Esophagus squamous epithelium (tissue), 5 donors: Measurements from ENCODE around the gene TCERG1. TPM values are rescaled to one million over a fixed set of nuclear protein-coding genes. Genes with fewer than 3 reads are reported as not detected.

ENCODE experiments used
- DNase-seq: peaks from one replicate; lab custom pipeline; 2025; lab: John Stamatoyannopoulos, UW
- H3K27ac ChIP-seq, 4 donors: fragments of 200-600 bp; sonication (generic); one replicate each; pipeline ENCODE4 v1.5.1; 2016 to 2019; ENCODE audit warnings: mild to moderate bottlenecking in 1 of 4
- H3K27me3 ChIP-seq, 4 donors: fragments of 200-600 bp; sonication (generic); 1 replicate in 3 of 4; 2 replicates in 1 of 4; pipeline versions ENCODE4 v1.5.1 to v1.6.0; 2017 to 2021; ENCODE audit warnings: antibody characterized with exemption in 1 of 4
- H3K36me3 ChIP-seq, 3 donors: fragments of 200-600 bp; sonication (generic); one replicate each; pipeline ENCODE4 v1.5.1; 2016 to 2019
- H3K4me1 ChIP-seq, 3 donors: fragments of 200-600 bp; sonication (generic); one replicate each; pipeline ENCODE4 v1.5.1; 2017 to 2019
- H3K4me3 ChIP-seq, 4 donors: fragments of 200-600 bp; sonication (generic); 1 replicate in 3 of 4; 2 replicates in 1 of 4; pipeline ENCODE4 v1.5.1; 2016 to 2019; ENCODE audit warnings: mild to moderate bottlenecking in 2 of 4, moderate library complexity in 1 of 4
- H3K9me3 ChIP-seq, 3 donors: fragments of 200-600 bp; sonication (generic); one replicate each; pipeline ENCODE4 v1.5.1; 2016 to 2019
- CTCF ChIP-seq, 6 experiments: fragments of 450-650 bp in 4 of 6; fragments of 200-600 bp in 2 of 6; sonication (generic) in 2 of 6; IDR thresholded peaks; one replicate each; pipeline ENCODE4 v1.5.1; 2016 to 2019; ENCODE audit warnings: antibody characterized with exemption in 6 of 6, mild to moderate bottlenecking in 4 of 6, moderate library complexity in 4 of 6
- POLR2A ChIP-seq, 4 donors: fragments of 450-650 bp; IDR thresholded peaks; one replicate each; pipeline ENCODE4 v1.6.1; 2017; ENCODE audit warnings: antibody characterized with exemption in 4 of 4, mild to moderate bottlenecking in 4 of 4, moderate library complexity in 3 of 4
- WGBS, 2 donors: methylation state at CpG; one replicate each; pipeline ENCODE4 v1.1.5; 2018; 5-methylcytosine and 5-hydroxymethylcytosine counted together
- intact Hi-C: fragments of 100-400 bp; cut with DNase I; formaldehyde crosslinking; loops from one replicate; pipeline ENCODE4 v1.15.0; 2022
- total RNA-seq, 4 donors: library from RNA; depleted of rRNA; stranded (reverse); fragments of >200 nt; gene quantifications; one replicate each; pipeline ENCODE4 v1.1.0, GENCODE V29; 2016
- donor health status: DM: yes; HTN: yes; CAD: no.

The TCERG1 gene
- total RNA-seq, 4 donors from 2014 or later: 43.4 to 92.7 (median 68.9) TPM

- no peak for DNase-seq
- 66 to 67% methylated on average over 8 of the region's 8 CpGs for WGBS, 2 donors
- Histone ChIP-seq H3K9me3 (no peaks in the 10 kb centered on the region), H3K36me3 (no peaks in the 10 kb centered on the region), H3K27ac (no peak overlapping the region), H3K4me1 (no peaks in the 10 kb centered on the region), H3K4me3 (no peak overlapping the region), H3K27me3 (peaks cover 0 to 11% (median 0%) of the 10 kb centered on the region in 4 donors)
- intact Hi-C loops: no loop called here
- TF ChIP-seq POLR2A (IDR thresholded peaks at IDR 0.05) (no peak), CTCF (IDR thresholded peaks at IDR 0.05) (no peak)
Observed at GRCh38 chr5:146521403-146522106, 74.4 kb downstream of the TCERG1 start.

- Histone ChIP-seq H3K36me3 (no peaks in the 10 kb centered on the region), H3K4me3 (no peak overlapping the region), H3K27ac (no peak overlapping the region), H3K9me3 (no peaks in the 10 kb centered on the region), H3K27me3 (peaks cover 0 to 21% (median 0%) of the 10 kb centered on the region in 4 donors), H3K4me1 (no peaks in the 10 kb centered on the region)
- intact Hi-C loops: no loop called here
- no peak for DNase-seq
- TF ChIP-seq POLR2A (IDR thresholded peaks at IDR 0.05) (no peak), CTCF (IDR thresholded peaks at IDR 0.05) (no peak)
- 67 to 77% methylated on average over 3 of the region's 3 CpGs for WGBS, 2 donors
Observed at GRCh38 chr5:146523698-146524097, 76.6 kb downstream of the TCERG1 start.

GRCh38 chr5:146527785-146528184 is 80.7 kb downstream of the TCERG1 start:
- Histone ChIP-seq H3K4me3 (no peak overlapping the region), H3K27ac (no peak overlapping the region), H3K27me3 (peaks cover 0 to 21% (median 0%) of the 10 kb centered on the region in 4 donors), H3K36me3 (no peaks in the 10 kb centered on the region), H3K9me3 (no peaks in the 10 kb centered on the region), H3K4me1 (no peaks in the 10 kb centered on the region)
- DNase-seq: no peak
- intact Hi-C loops: no loop called here
- TF ChIP-seq POLR2A (IDR thresholded peaks at IDR 0.05) (no peak), CTCF (IDR thresholded peaks at IDR 0.05) (no peak)
- 43 to 47% methylated on average over 3 of the region's 3 CpGs for WGBS, 2 donors

- Histone ChIP-seq H3K4me1 (no peaks in the 10 kb centered on the region), H3K4me3 (no peak overlapping the region), H3K27me3 (peaks cover 0 to 21% (median 0%) of the 10 kb centered on the region in 4 donors), H3K27ac (no peak overlapping the region), H3K36me3 (no peaks in the 10 kb centered on the region), H3K9me3 (no peaks in the 10 kb centered on the region)
- DNase-seq: no peak
- 54 to 59% methylated on average over 4 of the region's 4 CpGs for WGBS, 2 donors
- intact Hi-C loops: no loop called here
- TF ChIP-seq CTCF (IDR thresholded peaks at IDR 0.05): no peak
Observed at GRCh38 chr5:146528236-146528635, 81.1 kb downstream of the TCERG1 start.

GRCh38 chr5:146529984-146530383 is 82.9 kb downstream of the TCERG1 start:
- no peaks in the 10 kb centered on the region for H3K36me3 ChIP-seq
- no peak for DNase-seq
- no peaks in the 10 kb centered on the region for H3K9me3 ChIP-seq
- WGBS, 2 donors: 82% methylated on average over 2 of the region's 2 CpGs; no CpG with 5 or more reads in 1 of the 2 donors
- H3K4me3 ChIP-seq: no peak overlapping the region
- TF ChIP-seq CTCF (IDR thresholded peaks at IDR 0.05) (no peak), POLR2A (IDR thresholded peaks at IDR 0.05) (no peak)
- peaks cover 0 to 17% (median 0%) of the 10 kb centered on the region in 4 donors for H3K27me3 ChIP-seq
- H3K27ac ChIP-seq: no peak overlapping the region
- H3K4me1 ChIP-seq: no peaks in the 10 kb centered on the region
- intact Hi-C loops: no loop called here
